Measurements from ENCODE around the gene SSC5D.

DNA sequence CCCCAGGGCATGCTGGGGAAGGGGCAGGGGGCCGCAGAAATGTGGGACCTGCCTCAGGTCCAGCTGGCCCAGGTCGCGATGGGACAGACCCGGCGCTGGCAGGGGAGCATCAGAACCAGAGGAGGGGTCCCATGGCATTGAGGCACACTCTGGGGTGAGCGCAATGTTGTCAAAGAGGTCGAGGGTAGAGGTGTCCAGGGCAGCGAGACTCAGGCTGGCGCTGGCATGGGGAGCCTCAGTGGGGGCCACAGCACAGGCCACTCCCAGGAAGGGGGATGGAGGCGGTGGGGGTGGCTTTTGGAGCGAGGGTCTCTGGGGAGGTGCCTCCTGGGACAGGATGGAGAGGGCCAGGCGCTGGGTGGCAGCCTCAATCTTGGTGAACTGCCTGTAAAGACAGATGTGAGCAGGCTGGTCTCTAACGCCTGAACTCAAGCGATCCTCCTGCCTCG is 24.6 kb upstream of the SSC5D start:
- TF ChIP-seq, protein P1, sequence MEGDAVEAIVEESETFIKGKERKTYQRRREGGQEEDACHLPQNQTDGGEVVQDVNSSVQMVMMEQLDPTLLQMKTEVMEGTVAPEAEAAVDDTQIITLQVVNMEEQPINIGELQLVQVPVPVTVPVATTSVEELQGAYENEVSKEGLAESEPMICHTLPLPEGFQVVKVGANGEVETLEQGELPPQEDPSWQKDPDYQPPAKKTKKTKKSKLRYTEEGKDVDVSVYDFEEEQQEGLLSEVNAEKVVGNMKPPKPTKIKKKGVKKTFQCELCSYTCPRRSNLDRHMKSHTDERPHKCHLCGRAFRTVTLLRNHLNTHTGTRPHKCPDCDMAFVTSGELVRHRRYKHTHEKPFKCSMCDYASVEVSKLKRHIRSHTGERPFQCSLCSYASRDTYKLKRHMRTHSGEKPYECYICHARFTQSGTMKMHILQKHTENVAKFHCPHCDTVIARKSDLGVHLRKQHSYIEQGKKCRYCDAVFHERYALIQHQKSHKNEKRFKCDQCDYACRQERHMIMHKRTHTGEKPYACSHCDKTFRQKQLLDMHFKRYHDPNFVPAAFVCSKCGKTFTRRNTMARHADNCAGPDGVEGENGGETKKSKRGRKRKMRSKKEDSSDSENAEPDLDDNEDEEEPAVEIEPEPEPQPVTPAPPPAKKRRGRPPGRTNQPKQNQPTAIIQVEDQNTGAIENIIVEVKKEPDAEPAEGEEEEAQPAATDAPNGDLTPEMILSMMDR (conservative IDR thresholded peaks at IDR 0.05; ENCODE audit: low read depth in 2 of 2), result no peak
- TF ChIP-seq EZH2 (IDR thresholded peaks at IDR 0.05; ENCODE audit: low read depth, unreplicated experiment), result no peak
- no peak for TF ChIP-seq CREB1 (CRISPR knock-in tag; IDR thresholded peaks at IDR 0.05; ENCODE audit: low read depth)
- no peak for TF ChIP-seq POLR2AphosphoS5 (IDR thresholded peaks at IDR 0.05; ENCODE audit: low read depth)
- TF ChIP-seq, protein P2, sequence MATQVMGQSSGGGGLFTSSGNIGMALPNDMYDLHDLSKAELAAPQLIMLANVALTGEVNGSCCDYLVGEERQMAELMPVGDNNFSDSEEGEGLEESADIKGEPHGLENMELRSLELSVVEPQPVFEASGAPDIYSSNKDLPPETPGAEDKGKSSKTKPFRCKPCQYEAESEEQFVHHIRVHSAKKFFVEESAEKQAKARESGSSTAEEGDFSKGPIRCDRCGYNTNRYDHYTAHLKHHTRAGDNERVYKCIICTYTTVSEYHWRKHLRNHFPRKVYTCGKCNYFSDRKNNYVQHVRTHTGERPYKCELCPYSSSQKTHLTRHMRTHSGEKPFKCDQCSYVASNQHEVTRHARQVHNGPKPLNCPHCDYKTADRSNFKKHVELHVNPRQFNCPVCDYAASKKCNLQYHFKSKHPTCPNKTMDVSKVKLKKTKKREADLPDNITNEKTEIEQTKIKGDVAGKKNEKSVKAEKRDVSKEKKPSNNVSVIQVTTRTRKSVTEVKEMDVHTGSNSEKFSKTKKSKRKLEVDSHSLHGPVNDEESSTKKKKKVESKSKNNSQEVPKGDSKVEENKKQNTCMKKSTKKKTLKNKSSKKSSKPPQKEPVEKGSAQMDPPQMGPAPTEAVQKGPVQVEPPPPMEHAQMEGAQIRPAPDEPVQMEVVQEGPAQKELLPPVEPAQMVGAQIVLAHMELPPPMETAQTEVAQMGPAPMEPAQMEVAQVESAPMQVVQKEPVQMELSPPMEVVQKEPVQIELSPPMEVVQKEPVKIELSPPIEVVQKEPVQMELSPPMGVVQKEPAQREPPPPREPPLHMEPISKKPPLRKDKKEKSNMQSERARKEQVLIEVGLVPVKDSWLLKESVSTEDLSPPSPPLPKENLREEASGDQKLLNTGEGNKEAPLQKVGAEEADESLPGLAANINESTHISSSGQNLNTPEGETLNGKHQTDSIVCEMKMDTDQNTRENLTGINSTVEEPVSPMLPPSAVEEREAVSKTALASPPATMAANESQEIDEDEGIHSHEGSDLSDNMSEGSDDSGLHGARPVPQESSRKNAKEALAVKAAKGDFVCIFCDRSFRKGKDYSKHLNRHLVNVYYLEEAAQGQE (IDR thresholded peaks at IDR 0.05; ENCODE audit: unreplicated experiment), result no peak
- TF ChIP-seq EZH2phosphoT487 (IDR thresholded peaks at IDR 0.05; ENCODE audit: unreplicated experiment), result no peak
- TF ChIP-seq JUNB (IDR thresholded peaks at IDR 0.05; ENCODE audit: unreplicated experiment), result no peak
- no peak for TF ChIP-seq ZNF331 (CRISPR knock-in tag; IDR thresholded peaks at IDR 0.05; ENCODE audit: low read depth)
- TF ChIP-seq, protein P3, sequence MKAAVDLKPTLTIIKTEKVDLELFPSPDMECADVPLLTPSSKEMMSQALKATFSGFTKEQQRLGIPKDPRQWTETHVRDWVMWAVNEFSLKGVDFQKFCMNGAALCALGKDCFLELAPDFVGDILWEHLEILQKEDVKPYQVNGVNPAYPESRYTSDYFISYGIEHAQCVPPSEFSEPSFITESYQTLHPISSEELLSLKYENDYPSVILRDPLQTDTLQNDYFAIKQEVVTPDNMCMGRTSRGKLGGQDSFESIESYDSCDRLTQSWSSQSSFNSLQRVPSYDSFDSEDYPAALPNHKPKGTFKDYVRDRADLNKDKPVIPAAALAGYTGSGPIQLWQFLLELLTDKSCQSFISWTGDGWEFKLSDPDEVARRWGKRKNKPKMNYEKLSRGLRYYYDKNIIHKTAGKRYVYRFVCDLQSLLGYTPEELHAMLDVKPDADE (IDR thresholded peaks at IDR 0.05), result no peak
- TF ChIP-seq STAT1 (IDR thresholded peaks at IDR 0.05; ENCODE audit: unreplicated experiment), result no peak
- TF ChIP-seq NANOG (IDR thresholded peaks at IDR 0.05; ENCODE audit: borderline replicate concordance), result no peak
- TF ChIP-seq, protein P4, sequence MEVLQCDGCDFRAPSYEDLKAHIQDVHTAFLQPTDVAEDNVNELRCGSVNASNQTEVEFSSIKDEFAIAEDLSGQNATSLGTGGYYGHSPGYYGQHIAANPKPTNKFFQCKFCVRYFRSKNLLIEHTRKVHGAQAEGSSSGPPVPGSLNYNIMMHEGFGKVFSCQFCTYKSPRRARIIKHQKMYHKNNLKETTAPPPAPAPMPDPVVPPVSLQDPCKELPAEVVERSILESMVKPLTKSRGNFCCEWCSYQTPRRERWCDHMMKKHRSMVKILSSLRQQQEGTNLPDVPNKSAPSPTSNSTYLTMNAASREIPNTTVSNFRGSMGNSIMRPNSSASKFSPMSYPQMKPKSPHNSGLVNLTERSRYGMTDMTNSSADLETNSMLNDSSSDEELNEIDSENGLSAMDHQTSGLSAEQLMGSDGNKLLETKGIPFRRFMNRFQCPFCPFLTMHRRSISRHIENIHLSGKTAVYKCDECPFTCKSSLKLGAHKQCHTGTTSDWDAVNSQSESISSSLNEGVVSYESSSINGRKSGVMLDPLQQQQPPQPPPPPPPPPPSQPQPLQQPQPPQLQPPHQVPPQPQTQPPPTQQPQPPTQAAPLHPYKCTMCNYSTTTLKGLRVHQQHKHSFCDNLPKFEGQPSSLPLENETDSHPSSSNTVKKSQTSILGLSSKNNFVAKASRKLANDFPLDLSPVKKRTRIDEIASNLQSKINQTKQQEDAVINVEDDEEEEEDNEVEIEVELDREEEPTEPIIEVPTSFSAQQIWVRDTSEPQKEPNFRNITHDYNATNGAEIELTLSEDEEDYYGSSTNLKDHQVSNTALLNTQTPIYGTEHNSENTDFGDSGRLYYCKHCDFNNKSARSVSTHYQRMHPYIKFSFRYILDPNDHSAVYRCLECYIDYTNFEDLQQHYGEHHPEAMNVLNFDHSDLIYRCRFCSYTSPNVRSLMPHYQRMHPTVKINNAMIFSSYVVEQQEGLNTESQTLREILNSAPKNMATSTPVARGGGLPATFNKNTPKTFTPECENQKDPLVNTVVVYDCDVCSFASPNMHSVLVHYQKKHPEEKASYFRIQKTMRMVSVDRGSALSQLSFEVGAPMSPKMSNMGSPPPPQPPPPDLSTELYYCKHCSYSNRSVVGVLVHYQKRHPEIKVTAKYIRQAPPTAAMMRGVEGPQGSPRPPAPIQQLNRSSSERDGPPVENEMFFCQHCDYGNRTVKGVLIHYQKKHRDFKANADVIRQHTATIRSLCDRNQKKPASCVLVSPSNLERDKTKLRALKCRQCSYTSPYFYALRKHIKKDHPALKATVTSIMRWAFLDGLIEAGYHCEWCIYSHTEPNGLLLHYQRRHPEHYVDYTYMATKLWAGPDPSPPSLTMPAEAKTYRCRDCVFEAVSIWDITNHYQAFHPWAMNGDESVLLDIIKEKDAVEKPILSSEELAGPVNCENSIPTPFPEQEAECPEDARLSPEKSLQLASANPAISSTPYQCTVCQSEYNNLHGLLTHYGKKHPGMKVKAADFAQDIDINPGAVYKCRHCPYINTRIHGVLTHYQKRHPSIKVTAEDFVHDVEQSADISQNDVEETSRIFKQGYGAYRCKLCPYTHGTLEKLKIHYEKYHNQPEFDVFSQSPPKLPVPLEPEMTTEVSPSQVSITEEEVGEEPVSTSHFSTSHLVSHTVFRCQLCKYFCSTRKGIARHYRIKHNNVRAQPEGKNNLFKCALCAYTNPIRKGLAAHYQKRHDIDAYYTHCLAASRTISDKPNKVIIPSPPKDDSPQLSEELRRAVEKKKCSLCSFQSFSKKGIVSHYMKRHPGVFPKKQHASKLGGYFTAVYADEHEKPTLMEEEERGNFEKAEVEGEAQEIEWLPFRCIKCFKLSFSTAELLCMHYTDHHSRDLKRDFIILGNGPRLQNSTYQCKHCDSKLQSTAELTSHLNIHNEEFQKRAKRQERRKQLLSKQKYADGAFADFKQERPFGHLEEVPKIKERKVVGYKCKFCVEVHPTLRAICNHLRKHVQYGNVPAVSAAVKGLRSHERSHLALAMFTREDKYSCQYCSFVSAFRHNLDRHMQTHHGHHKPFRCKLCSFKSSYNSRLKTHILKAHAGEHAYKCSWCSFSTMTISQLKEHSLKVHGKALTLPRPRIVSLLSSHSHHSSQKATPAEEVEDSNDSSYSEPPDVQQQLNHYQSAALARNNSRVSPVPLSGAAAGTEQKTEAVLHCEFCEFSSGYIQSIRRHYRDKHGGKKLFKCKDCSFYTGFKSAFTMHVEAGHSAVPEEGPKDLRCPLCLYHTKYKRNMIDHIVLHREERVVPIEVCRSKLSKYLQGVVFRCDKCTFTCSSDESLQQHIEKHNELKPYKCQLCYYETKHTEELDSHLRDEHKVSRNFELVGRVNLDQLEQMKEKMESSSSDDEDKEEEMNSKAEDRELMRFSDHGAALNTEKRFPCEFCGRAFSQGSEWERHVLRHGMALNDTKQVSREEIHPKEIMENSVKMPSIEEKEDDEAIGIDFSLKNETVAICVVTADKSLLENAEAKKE (CRISPR knock-in tag; IDR thresholded peaks at IDR 0.05), result no peak
